HG02981 (cell line): ENCODE results near the gene LUZP1.
"Not testable (repeated sequence)": the region's sequence is repeated elsewhere in the genome, so short reads cannot be mapped to it uniquely, and the experiment has no call there.

ENCODE experiments used
- ATAC-seq: cut with Tn5 transposase; IDR thresholded peaks from one replicate; pipeline ENCODE4 v1.9.1; 2021; ENCODE audit warnings: mild to moderate bottlenecking, moderate library complexity; ENCODE audit not compliant: unreplicated experiment

Gene LUZP1

GRCh38 chr1:23188936-23189452, 20.3 kb upstream of the LUZP1 start:
- not testable (repeated sequence) for ATAC-seq

- no peak for ATAC-seq
Measured at GRCh38 chr1:23188434-23188884, 19.8 kb upstream of the LUZP1 start.

GRCh38 chr1:23187637-23188036, 19.0 kb upstream of the LUZP1 start:
- no peak for ATAC-seq

GRCh38 chr1:23185381-23185780, 16.7 kb upstream of the LUZP1 start:
- ATAC-seq: no peak

- no peak for ATAC-seq
Measured at GRCh38 chr1:23184212-23184934, 15.7 kb upstream of the LUZP1 start.

- ATAC-seq: no peak
Measured at GRCh38 chr1:23179862-23180261, 11.2 kb upstream of the LUZP1 start.

- ATAC-seq: no peak
Measured at GRCh38 chr1:23178950-23179349, 10.3 kb upstream of the LUZP1 start.

GRCh38 chr1:23178414-23178813, 9.8 kb upstream of the LUZP1 start:
- ATAC-seq: no peak

GRCh38 chr1:23177438-23178380, 9.1 kb upstream of the LUZP1 start:
- ATAC-seq: peak; percentile 68

GRCh38 chr1:23177031-23177430, 8.4 kb upstream of the LUZP1 start:
- ATAC-seq: no peak

GRCh38 chr1:23174426-23175110, 5.9 kb upstream of the LUZP1 start:
- ATAC-seq: no peak

- no peak for ATAC-seq
Measured at GRCh38 chr1:23171181-23171755, 2.6 kb upstream of the LUZP1 start.

GRCh38 chr1:23169727-23170335, 1.2 kb upstream of the LUZP1 start:
- ATAC-seq: no peak

GRCh38 chr1:23169195-23169575, 529 bp upstream of the LUZP1 start:
- no peak for ATAC-seq

GRCh38 chr1:23168079-23168444, 594 bp downstream of the LUZP1 start:
- no peak for ATAC-seq

GRCh38 chr1:23167353-23168078, 1.1 kb downstream of the LUZP1 start:
- ATAC-seq: no peak

GRCh38 chr1:23166854-23167253, 1.8 kb downstream of the LUZP1 start:
- ATAC-seq: no peak

GRCh38 chr1:23163395-23163794, 5.3 kb downstream of the LUZP1 start:
- no peak for ATAC-seq

- no peak for ATAC-seq
Measured at GRCh38 chr1:23159963-23160877, 8.4 kb downstream of the LUZP1 start.
